GM10266 (cell line): ENCODE data around the gene WHRN.

Experiments
- DNase-seq: peaks from one replicate; pipeline ENCODE4 v3.0.0; 2012; ENCODE audit errors: extremely low spot score
- CTCF ChIP-seq: IDR thresholded peaks from 2 replicates; pipeline ENCODE4 v1.5.1; 2012; ENCODE audit warnings: mild to moderate bottlenecking, low read depth; ENCODE audit not compliant: control insufficient read depth, insufficient read depth; ENCODE audit errors: missing control alignments

WHRN gene

GRCh38 chr9:114405294-114406034 is 99.8 kb downstream of the WHRN start:
- peak; percentile 85 for TF ChIP-seq CTCF
- peak; percentile 81 for DNase-seq

DNA sequence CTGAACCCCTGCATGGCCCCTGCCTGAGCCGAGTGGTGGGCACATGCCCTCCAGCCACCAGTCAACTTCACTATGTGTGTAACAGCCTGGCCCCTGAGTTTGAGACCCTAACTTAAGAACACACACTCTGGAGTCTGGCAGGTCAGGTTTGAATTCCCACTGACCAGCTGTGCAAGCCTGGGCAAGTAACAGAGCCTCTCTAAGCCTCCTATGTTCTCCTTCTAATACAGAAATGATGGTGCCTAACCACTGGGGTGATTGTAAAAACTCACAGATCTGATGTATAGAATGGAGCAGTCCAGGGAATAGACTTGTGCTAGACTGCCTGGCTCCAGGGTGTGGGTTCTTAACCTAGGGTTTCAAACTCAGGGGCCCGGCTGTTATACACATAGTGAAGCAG is 100.7 kb downstream of the WHRN start:
- TF ChIP-seq CTCF: no peak
- DNase-seq: no peak

GRCh38 chr9:114403153-114403756 is 102.0 kb downstream of the WHRN start:
- no peak for DNase-seq
- TF ChIP-seq CTCF: no peak

GRCh38 chr9:114401344-114401743 is 103.9 kb downstream of the WHRN start:
- DNase-seq: no peak
- TF ChIP-seq CTCF: no peak

DNA sequence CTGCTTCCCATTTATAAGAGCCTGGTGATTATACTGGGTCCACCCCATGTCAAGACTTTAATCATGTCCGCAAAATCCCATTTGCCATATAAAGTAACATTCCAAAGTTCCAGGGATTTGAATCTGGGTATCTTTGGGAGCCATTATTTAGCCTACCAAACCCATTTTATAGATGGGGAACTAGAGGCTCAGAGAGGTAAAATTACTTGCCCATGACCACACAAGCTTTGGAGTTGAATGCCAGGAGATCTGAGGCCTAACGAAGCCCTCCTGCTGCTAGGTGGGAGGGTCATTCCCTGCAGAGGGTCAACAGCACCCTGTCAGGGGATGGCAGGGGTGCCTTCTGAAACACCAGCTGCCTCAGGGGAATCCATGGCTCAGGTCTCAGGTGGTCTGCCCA is 104.5 kb downstream of the WHRN start:
- no peak for TF ChIP-seq CTCF

DNA sequence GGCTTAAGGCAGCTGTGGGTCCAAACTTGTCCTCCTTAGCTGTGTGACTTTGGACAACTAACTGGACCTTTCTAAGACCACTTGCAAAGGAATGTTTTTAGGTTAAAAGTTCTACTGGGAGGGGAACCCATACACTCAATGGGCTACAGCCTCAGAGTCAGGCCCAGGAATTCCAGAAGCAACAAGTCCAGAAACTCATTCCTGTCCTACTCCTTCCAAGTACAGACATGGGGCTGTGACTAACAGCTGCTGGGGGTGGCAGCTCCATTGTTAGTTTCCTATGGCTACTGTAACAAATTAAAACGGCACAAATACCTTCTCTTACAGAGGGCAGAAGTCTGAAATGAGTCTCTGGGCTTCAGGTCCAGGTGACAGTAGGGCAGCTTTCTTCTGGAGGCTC is 105.1 kb downstream of the WHRN start:
- no peak for DNase-seq
- no peak for TF ChIP-seq CTCF

More for the DNA sequence above, 104.5 kb downstream of the WHRN start:
- DNase-seq: no peak

DNA sequence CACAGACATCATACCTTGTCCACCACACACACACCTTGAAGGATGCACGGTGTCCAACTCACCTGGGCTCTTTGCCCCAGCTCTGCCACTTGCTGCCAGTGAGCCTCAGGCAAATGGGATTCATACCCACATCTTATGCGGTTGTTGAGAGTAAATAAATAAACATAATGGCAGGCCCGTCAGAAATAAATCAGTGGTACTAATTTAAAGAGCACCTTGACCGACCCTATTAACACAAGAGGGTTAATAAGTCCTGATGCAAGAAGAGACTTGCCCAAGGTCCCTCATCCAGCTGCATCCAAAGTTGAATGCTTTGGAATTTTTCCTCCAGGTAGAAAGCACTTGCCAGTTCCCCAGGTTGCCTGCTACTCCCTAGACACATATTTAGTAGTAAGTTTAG is 105.9 kb downstream of the WHRN start:
- no peak for DNase-seq
- TF ChIP-seq CTCF: no peak
